ENCODE measurements around the gene MPL. TPM values are rescaled to one million over a fixed set of nuclear protein-coding genes. Genes with fewer than 3 reads are reported as not detected.

Gene MPL
- total and polyA plus RNA-seq, 2 of the 13 experiments (the other 11 are each of a cell fraction or from before 2014, with no cell fraction given) = not detected

DNA sequence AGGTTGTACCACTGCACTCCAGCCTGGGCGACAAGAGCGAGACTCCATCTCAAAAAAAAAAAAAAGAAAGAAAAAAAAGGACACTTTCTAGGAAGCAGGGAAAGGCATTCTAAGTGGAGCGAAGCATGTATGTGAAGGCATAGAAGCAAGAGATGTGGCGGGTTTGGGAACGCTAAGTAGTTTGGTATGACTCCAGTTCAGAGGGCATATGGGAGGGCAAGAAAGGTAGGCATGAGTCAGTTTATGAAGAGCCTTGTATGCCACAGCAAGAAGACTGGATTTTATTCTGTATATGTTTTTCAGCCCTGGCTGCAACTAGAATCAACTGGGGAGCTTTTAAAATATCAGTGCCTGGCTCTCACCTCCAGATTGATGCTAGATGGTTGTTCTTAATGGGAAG is 34.6 kb downstream of the MPL start:
- no peak for DNase-seq (ENCODE audit: low spot score)
- Histone ChIP-seq H3K4me3 (replicated peaks in 1 of 3; ENCODE audit: insufficient read depth in 1 of 3, low read depth in 2 of 3, low read length in 3 of 3) (no peak overlapping the region), H3K9ac (ENCODE audit: insufficient read depth, low read depth, low read length) (no peak overlapping the region), H4K20me1 (ENCODE audit: insufficient read depth, low read length) (no peaks in the 10 kb centered on the region), H3K27me3 (ENCODE audit: control insufficient read depth in 1 of 2, insufficient read depth in 2 of 2, low read length in 2 of 2) (no peaks in the 10 kb centered on the region), H3K79me2 (ENCODE audit: insufficient read depth, low read length) (peaks cover 6% of the 10 kb centered on the region), H2AFZ (ENCODE audit: low read length) (no peak overlapping the region), H3K27ac (ENCODE audit: extremely low read length, insufficient read depth, low read length) (no peak overlapping the region), H3K36me3 (replicated peaks in 1 of 2; ENCODE audit: control insufficient read depth in 1 of 2, insufficient read depth in 2 of 2, low read length in 2 of 2) (no peaks in the 10 kb centered on the region), H3K9me3 (ENCODE audit: low read length) (no peaks in the 10 kb centered on the region), H3K4me1 (ENCODE audit: insufficient read depth, low read length) (peaks cover 11% of the 10 kb centered on the region; the same call in 1 of the 2 replicates), H3K4me2 (ENCODE audit: low read depth, low read length) (no peak overlapping the region)
- no peak for FAIRE-seq
- BruUV-seq (replicated peaks) = no TSS peak
- ATAC-seq = no peak
- intact Hi-C loops (cut with micrococcal nuclease; ENCODE audit: unreplicated experiment) = no loop called here
- in situ Hi-C loops (cut with HindIII; ENCODE audit: extremely low pct_ligation_motif_present, low pct_unique_long_range_greater_than_20kb) = no loop called here
- ChIA-PET POLR2A (no interaction called here), CTCF (ENCODE audit: low intra/inter-chr PET ratio, low total read pairs) (no interaction called here)
- WGBS (ENCODE audit: low lambda C conversion rate) = 95% methylated on average over 5 of the region's 5 CpGs
- TF ChIP-seq HHEX (CRISPR knock-in tag; IDR thresholded peaks at IDR 0.05) (no peak), NBN (conservative IDR thresholded peaks at IDR 0.05) (no peak), ATRX (CRISPR knock-in tag; IDR thresholded peaks at IDR 0.05; ENCODE audit: borderline replicate concordance) (no peak), FOSL1 (CRISPR knock-in tag; IDR thresholded peaks at IDR 0.05; ENCODE audit: borderline replicate concordance) (no peak), ZNF672 (CRISPR knock-in tag; IDR thresholded peaks at IDR 0.05) (no peak), KAT8 (CRISPR knock-in tag; IDR thresholded peaks at IDR 0.05) (no peak), ZNF292 (CRISPR knock-in tag; IDR thresholded peaks at IDR 0.05; ENCODE audit: borderline replicate concordance, low read depth) (no peak), NFE2L1 (CRISPR knock-in tag; IDR thresholded peaks at IDR 0.05; ENCODE audit: borderline replicate concordance) (no peak), MAFG (CRISPR knock-in tag; IDR thresholded peaks at IDR 0.05) (no peak)
- TF ChIP-seq, protein P1, sequence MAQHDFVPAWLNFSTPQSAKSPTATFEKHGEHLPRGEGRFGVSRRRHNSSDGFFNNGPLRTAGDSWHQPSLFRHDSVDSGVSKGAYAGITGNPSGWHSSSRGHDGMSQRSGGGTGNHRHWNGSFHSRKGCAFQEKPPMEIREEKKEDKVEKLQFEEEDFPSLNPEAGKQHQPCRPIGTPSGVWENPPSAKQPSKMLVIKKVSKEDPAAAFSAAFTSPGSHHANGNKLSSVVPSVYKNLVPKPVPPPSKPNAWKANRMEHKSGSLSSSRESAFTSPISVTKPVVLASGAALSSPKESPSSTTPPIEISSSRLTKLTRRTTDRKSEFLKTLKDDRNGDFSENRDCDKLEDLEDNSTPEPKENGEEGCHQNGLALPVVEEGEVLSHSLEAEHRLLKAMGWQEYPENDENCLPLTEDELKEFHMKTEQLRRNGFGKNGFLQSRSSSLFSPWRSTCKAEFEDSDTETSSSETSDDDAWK (CRISPR knock-in tag; IDR thresholded peaks at IDR 0.05) = no peak

Measured in HepG2 (cell line).